Keratinocyte (primary cell): ENCODE results near the gene MED31. TPM values are rescaled to one million over a fixed set of nuclear protein-coding genes. Genes with fewer than 3 reads are reported as not detected.

ENCODE experiments used
- DNase-seq: peaks from one replicate; pipeline ENCODE4 v3.0.0-alpha.2; 2011; ENCODE audit warnings: low read depth, missing footprints, low spot score
- FAIRE-seq: peaks from 2 replicates; lab custom pipeline; 2011; peaks lifted over from hg19 to GRCh38; lab: Jason Lieb, UNC
- H2AFZ ChIP-seq: 2 replicates; pipeline ENCODE4 v1.6.0; 2012; ENCODE audit warnings: low read length, control low read depth, inconsistent platforms; ENCODE audit not compliant: control insufficient read depth
- H3K27ac ChIP-seq: 2 replicates; pipeline ENCODE4 v1.5.1; 2011; ENCODE audit warnings: low read length; ENCODE audit not compliant: control insufficient read depth, insufficient read depth
- H3K27me3 ChIP-seq: 3 replicates; pipeline ENCODE4 v1.6.0; 2011; ENCODE audit warnings: low read length; ENCODE audit not compliant: control insufficient read depth, insufficient read depth; ENCODE audit errors: extremely low read depth
- H3K36me3 ChIP-seq, 2 experiments: 2 replicates in 1 of 2; 3 replicates in 1 of 2; pipeline ENCODE4 v1.5.1; 2011; ENCODE audit warnings: low read length in 2 of 2, mild to moderate bottlenecking in 1 of 2; ENCODE audit not compliant: control insufficient read depth in 2 of 2, insufficient read depth in 2 of 2; ENCODE audit errors: extremely low read depth in 1 of 2
- H3K4me1 ChIP-seq: 3 replicates; pipeline ENCODE4 v1.5.1; 2011; ENCODE audit warnings: low read length; ENCODE audit not compliant: control insufficient read depth, insufficient read depth; ENCODE audit errors: extremely low read depth
- H3K4me2 ChIP-seq: 3 replicates; pipeline ENCODE4 v1.6.0; 2011; ENCODE audit warnings: low read depth, low read length; ENCODE audit not compliant: control insufficient read depth, insufficient read depth; ENCODE audit errors: extremely low read depth
- H3K4me3 ChIP-seq, 3 experiments: fragments of 200-600 bp in 1 of 3; sonication (generic) in 1 of 3; 2 replicates in 2 of 3; 3 replicates in 1 of 3; pipeline ENCODE4 v1.5.1; 2011 to 2016; ENCODE audit warnings: low read length in 3 of 3, mild to moderate bottlenecking in 3 of 3, control low read depth in 2 of 3, inconsistent platforms in 1 of 3, low read depth in 1 of 3, mixed read lengths in 1 of 3, mixed run types in 1 of 3, moderate library complexity in 1 of 3; ENCODE audit not compliant: control insufficient read depth in 2 of 3, insufficient read depth in 2 of 3; ENCODE audit errors: extremely low read depth in 1 of 3
- H3K79me2 ChIP-seq: 2 replicates; pipeline ENCODE4 v1.6.0; 2012; ENCODE audit warnings: low read length; ENCODE audit not compliant: control insufficient read depth, insufficient read depth
- H3K9ac ChIP-seq: 3 replicates; pipeline ENCODE4 v1.6.0; 2011; ENCODE audit warnings: low read length; ENCODE audit not compliant: control insufficient read depth, insufficient read depth; ENCODE audit errors: extremely low read depth
- H3K9me1 ChIP-seq: 3 replicates; pipeline ENCODE4 v1.6.0; 2011; ENCODE audit warnings: low read length; ENCODE audit not compliant: control insufficient read depth, insufficient read depth; ENCODE audit errors: extremely low read depth
- H3K9me3 ChIP-seq: 2 replicates; pipeline ENCODE4 v1.5.1; 2012; ENCODE audit warnings: low read depth, low read length; ENCODE audit not compliant: control insufficient read depth
- H4K20me1 ChIP-seq: 3 replicates; pipeline ENCODE4 v1.6.0; 2011; ENCODE audit warnings: low read length; ENCODE audit not compliant: control insufficient read depth, insufficient read depth; ENCODE audit errors: extremely low read depth
- CTCF ChIP-seq, 3 experiments: IDR thresholded peaks in 1 of 3; conservative IDR thresholded peaks in 1 of 3; optimal IDR thresholded peaks in 1 of 3; 2 replicates in 2 of 3; 3 replicates in 1 of 3; pipeline versions ENCODE3 to v1.5.1; 2011; ENCODE audit warnings: low read length in 3 of 3, mild to moderate bottlenecking in 3 of 3, moderate library complexity in 2 of 3, control low read depth in 1 of 3, inconsistent platforms in 1 of 3; ENCODE audit not compliant: insufficient read depth in 2 of 3; ENCODE audit errors: extremely low read depth in 1 of 3
- EZH2 ChIP-seq: IDR thresholded peaks from one replicate; pipeline ENCODE4 v1.6.1; 2012; ENCODE audit warnings: inconsistent platforms, mild to moderate bottlenecking, low read length, moderate library complexity
- dilution Hi-C: fragments of 300-500 bp; cut with MboI; formaldehyde crosslinking; loops from one replicate; pipeline ENCODE4 v1.7.0; 2020; ENCODE audit warnings: low sequenced_read_pairs; ENCODE audit not compliant: extremely low pct_ligation_motif_present
- polyA plus RNA-seq, 5 experiments: library from polyadenylated mRNA; depleted of rRNA in 3 of 5; stranded (reverse) in 3 of 5; stranded (forward) in 1 of 5; unstranded in 1 of 5; fragments of >200 nt; gene quantifications; 1 replicate in 1 of 5; 2 replicates in 3 of 5; 3 replicates in 1 of 5; pipeline versions ENCODE4 v1.2.1 to v1.2.3, GENCODE V29; 2011 to 2012; ENCODE audit warnings: missing spikeins in 2 of 5, low read depth in 1 of 5, low replicate concordance in 1 of 5

The MED31 gene
- polyA plus RNA-seq, 1 donor (not counting 4 experiments of a cell fraction or from before 2014, with no cell fraction given): 49.0 TPM

GRCh38 chr17:6679241-6679640, 27.8 kb upstream of the MED31 start:
- Histone ChIP-seq H3K9me3 (no peaks in the 10 kb centered on the region), H3K27ac (no peak overlapping the region), H2AFZ (no peak overlapping the region), H3K4me2 (no peak overlapping the region), H3K4me3 (no peak overlapping the region), H3K79me2 (no peaks in the 10 kb centered on the region), H4K20me1 (no peaks in the 10 kb centered on the region), H3K9ac (no peak overlapping the region), H3K27me3 (no peaks in the 10 kb centered on the region), H3K9me1 (no peaks in the 10 kb centered on the region), H3K4me1 (peaks cover 19% of the 10 kb centered on the region), H3K36me3 (no peaks in the 10 kb centered on the region)
- no peak for DNase-seq
- dilution Hi-C loops: no loop called here
- TF ChIP-seq EZH2: no peak
- no peak for TF ChIP-seq CTCF (optimal IDR thresholded peaks at IDR 0.05 in 1 of 3, IDR thresholded peaks at IDR 0.05 in 1 of 3, conservative IDR thresholded peaks at IDR 0.05 in 1 of 3; ENCODE audit: extremely low read depth in 1 of 3, insufficient read depth in 2 of 3, low read length in 3 of 3)
- no peak for FAIRE-seq

GRCh38 chr17:6677946-6678345, 26.5 kb upstream of the MED31 start:
- H2AFZ ChIP-seq: no peak overlapping the region
- no peaks in the 10 kb centered on the region for H3K9me1 ChIP-seq
- dilution Hi-C loops: no loop called here
- DNase-seq: no peak
- no peaks in the 10 kb centered on the region for H4K20me1 ChIP-seq
- peaks cover 19% of the 10 kb centered on the region for H3K4me1 ChIP-seq
- no peaks in the 10 kb centered on the region for H3K36me3 ChIP-seq
- H3K27ac ChIP-seq: no peak overlapping the region
- H3K79me2 ChIP-seq: no peaks in the 10 kb centered on the region
- TF ChIP-seq CTCF (optimal IDR thresholded peaks at IDR 0.05 in 1 of 3, IDR thresholded peaks at IDR 0.05 in 1 of 3, conservative IDR thresholded peaks at IDR 0.05 in 1 of 3; ENCODE audit: extremely low read depth in 1 of 3, insufficient read depth in 2 of 3, low read length in 3 of 3): no peak
- no peak overlapping the region for H3K9ac ChIP-seq
- no peaks in the 10 kb centered on the region for H3K27me3 ChIP-seq
- FAIRE-seq: no peak
- no peaks in the 10 kb centered on the region for H3K9me3 ChIP-seq
- H3K4me3 ChIP-seq: no peak overlapping the region
- no peak overlapping the region for H3K4me2 ChIP-seq
